ENCODE results near the gene MPP3.
"Not testable (repeated sequence)": the region's sequence is repeated elsewhere in the genome, so short reads cannot be mapped to it uniquely, and the experiment has no call there.

MPP3 gene

DNA sequence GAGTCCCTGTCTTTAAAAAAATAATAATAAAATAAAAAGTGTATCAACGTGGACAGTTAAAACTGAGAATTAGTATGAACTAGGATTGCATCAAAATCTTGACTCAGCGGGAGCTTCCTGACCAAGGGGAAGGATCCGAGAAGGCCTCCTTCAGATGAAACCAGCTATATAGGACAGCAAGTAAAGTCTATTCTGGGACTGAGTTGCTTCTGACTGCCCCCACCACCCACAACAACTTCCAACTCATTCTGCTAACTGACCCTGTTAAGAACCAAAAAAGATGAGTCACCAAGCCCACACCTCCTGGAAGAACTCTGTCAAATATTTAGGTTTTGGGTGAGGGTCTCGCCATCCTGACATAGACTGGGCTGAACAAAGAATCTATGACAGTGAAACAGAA is 24.9 kb downstream of the MPP3 start:
- no peak for DNase-seq (ENCODE audit: low read depth in 3 of 3)

DNA sequence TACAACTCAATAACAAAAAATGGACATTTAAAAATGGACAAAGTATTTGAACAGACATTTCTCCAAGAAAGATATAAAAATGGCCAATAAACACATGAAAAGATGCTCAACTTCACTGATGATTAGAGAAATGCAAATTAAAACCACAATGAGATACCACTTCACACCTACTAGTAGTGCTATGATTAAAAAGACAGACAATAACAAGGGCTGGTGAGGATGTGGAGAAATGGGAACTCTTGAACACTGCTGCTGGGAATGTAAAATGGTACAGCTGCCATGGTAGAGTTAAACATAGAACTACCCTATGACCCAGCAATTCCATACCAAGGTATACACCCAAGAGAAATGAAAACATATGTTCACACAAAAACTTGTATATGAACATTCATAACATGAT is 27.8 kb downstream of the MPP3 start:
- DNase-seq (ENCODE audit: low read depth in 3 of 3): no peak

DNA sequence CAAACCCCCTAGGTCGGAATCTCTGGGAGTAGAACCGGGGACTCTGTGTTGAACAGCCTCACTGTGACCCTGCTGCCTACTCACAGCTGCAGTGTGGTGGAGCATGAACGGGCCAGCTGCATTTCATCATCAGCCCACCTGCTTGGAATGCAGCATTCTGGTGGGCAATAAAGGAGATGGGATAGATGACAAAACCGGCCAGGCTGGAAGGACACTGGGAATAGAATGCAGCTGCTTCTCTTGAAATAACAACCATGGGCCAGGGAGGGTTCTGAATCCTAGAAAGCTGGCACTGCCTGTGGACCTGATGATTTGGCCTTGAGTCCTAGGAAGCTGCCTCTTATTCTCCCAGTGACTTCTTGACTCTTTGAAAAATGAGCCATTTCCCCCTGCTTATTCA is 29.2 kb downstream of the MPP3 start:
- DNase-seq (ENCODE audit: low read depth in 3 of 3): no peak

DNA sequence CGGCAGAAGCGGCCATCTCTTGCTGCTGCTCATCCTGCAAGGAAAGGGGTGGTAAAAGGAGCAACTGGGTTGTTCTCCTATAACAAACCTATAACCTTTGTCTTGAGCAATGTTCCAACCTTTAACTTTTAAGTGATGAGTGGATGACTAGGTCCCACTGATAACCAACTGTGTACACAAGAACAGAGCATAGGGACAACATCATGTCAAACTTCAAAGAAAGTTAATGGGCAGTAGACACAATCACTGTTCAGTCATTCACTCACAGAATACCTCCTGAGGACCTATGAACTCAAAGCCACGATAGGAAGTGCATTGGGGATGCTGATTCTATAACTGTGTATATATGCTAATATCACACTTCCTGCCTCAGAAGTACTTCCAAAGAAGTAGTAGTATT is 31.1 kb downstream of the MPP3 start:
- no peak for DNase-seq (ENCODE audit: low read depth in 3 of 3)

DNA sequence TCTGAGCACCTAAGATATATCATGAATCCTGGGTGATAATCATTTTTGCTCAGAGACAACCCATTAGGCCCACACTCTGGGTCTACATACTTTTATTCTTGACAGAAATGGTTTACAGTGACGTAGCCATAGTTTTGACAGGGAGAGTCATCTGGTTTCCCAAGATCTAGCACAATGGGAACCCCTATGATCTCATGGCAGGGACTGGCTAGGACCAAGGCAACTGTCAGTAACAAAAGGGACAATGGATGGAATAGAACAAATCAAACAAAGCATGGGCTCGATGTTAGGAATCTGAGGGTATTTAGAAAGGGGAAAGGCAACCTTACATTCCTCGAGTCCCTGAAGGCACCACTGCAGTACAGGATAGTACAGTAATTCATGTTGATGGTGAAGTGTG is 32.2 kb downstream of the MPP3 start:
- DNase-seq (ENCODE audit: low read depth in 3 of 3): no peak

DNA sequence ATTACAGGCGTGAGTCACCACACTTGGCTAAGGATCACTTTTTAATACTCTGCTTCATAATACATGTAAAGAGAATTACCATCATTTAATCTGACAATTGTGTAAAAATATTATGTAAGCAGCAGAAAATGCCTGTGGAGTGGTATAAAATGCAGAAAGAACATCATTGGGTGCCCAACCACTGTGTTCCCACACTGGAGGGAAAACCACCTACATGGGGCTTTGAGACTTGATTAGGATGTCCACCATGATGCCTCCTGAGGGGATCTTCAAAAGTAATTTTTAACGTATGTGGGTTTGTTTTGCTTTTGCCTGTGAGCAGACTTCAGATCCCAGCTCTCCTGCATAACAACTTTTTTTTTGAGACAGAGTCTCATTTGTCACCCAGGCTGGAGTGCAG is 33.9 kb downstream of the MPP3 start:
- DNase-seq (ENCODE audit: low read depth in 3 of 3): no peak

DNA sequence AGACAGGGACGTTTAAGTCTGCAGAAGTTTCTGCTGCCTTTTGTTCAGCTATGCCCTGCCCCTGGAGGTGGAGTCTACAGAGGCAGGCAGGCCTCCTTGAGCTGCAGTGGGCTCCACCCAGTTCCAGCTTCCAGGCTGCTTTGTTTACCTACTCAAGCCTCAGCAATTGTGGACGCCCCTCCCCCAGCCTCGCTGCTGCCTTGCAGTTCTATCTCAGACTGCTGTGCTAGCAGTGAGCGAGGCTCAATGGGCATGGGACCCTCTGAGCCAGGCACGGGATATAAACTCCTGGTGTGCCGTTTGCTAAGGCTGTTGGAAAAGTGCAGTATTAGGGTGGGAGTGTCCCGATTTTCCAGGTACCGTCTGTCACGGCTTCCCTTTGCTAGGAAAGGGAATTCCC is 34.9 kb downstream of the MPP3 start:
- DNase-seq (ENCODE audit: low read depth in 3 of 3): not testable (repeated sequence)

DNA sequence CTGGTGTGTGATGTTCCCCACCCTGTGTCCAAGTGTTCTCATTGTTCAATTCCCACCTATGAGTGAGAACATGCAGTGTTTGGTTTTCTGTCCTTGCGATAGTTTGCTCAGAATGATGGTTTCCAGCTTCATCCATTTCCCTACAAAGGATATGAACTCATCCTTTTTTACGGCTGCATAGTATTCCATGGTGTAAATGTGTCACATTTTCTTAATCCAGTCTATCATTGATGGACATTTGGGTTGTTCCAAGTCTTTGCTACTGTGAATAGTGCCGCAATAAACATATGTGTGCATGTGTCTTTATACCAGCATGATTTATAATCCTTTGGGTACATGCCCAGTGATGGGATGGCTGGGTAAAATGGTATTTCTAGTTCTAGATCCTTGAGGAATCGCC is 40.3 kb downstream of the MPP3 start:
- not testable (repeated sequence) for DNase-seq (ENCODE audit: low read depth in 3 of 3)

DNA sequence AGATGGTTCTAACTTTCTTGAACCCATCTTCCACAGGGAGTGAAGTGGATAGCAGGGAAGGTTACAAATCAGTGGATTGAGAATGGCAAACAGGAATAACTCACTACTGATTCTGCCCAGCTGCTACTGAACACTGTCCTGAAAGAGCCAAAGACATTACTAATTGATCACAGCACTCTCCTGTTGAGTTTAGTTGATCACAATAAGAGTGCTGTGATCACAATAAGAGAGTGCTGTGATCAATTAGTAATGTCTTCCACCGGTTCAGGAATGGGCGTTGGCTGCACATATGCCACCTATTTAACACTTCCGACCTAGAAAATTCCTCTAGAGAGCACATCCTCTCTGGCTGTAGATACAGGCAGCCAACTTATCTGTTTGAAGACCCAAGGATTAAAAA is 41.4 kb downstream of the MPP3 start:
- DNase-seq (ENCODE audit: low read depth in 3 of 3): no peak

DNA sequence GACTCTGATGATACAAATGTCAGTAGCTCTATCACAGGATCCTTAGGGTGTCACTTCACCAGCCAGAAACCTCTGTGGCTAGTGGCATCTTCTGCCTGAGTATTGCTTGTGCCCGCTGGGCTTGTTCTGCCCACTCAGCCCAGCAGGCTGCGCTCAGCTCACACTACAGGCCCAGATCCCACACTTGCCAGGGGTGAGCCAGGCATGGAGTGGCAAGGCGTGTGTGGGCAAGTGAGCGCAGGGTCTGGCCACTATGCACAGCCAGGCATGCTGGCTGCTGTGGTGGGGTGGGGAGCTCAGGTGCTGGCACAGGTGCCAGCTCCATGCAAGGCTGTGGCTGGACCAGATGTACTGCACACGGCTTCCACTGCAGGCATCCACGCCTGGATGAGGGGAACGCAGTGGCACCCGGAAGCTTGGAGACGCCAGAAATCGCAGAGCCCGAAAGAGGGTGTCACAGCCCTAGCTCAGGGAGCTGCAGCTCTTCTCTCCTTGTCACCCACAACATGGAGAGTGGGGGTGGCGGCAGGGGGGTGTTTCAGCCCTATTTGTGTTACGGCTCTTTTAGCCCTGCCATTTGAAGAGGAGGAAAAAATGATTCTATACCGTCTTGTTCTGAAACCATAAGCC is 42.5 kb downstream of the MPP3 start:
- no peak for DNase-seq (ENCODE audit: low read depth in 3 of 3)

DNA sequence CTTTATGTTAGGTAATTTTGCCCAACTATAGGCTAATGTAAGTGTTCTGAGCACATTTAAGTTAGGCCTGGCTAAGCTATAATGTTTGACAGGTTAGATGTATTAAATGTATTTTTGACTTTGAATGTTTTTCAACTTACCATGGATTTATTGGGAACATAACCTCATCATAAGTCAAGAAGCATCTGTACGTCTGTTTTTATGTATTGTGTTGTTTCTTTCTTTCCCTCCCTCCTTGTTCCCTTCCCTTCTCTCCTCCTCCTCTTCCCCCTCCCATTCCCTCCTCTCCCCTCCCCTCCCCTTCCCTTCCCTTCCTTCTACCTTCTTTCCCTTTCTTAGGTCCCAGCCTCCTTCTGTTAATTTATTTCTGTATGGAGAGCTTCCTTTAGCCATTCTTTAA is 43.5 kb downstream of the MPP3 start:
- DNase-seq (ENCODE audit: low read depth in 3 of 3): no peak

DNA sequence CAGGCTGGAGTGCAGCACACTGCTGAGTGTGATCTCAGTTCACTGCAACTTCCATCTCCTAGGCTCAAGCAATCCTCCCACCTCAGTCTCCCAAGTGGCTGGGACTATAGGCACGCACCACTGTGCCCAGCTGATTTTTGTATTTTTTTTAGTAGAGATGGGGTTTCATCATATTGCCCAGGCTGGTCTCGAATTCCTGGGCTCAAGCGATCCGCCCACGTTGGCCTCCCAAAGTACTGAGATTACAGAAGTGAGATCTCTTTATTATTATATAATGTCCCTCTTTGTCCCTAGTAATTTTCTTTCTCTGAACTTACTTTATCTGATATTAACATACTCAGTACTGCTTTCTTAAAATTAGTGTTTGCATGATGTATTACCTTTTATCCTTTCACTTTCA is 44.4 kb downstream of the MPP3 start:
- DNase-seq (ENCODE audit: low read depth in 3 of 3): no peak

DNA sequence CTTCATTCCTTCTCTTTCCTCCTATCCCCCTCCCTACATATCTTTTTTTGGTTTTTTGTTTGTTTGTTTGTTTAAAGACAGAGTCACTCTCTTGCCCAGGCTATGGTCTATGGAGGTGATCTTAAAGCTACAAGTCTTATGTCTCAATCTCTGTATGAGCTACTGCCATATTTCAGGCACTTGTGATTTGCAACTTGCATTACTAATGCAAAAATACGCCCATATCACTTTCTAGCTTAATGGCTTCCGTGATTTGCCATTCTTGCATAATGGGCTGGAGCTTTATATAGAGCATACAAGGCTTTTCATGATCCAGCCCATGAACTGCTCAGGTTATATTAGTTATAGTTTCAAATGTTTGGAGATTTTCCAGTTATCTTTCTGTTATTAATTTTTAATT is 45.2 kb downstream of the MPP3 start:
- no peak for DNase-seq (ENCODE audit: low read depth in 3 of 3)

DNA sequence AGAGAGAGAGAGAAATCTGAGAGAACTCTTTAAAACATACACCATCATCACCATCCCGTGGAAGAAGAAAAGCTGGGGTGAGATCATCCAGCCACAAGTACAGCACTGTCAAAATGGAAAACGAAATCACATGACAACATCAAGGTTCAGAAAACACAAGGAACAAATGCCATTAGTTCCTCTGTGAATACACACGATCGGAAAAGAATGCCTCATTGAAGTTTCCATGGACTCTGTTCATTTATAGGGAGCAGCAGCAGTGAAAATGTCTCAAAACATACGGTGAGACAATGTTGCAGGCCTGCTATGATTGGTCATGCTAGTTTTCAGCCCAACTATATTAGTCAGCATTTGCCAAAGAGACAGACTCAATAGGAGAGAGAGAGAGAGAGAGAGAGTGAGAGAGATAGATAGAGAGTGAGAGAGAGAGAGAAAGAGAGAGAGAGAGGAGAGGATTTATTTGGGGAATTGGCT is 48.3 kb downstream of the MPP3 start:
- DNase-seq (ENCODE audit: low read depth in 3 of 3): no peak

DNA sequence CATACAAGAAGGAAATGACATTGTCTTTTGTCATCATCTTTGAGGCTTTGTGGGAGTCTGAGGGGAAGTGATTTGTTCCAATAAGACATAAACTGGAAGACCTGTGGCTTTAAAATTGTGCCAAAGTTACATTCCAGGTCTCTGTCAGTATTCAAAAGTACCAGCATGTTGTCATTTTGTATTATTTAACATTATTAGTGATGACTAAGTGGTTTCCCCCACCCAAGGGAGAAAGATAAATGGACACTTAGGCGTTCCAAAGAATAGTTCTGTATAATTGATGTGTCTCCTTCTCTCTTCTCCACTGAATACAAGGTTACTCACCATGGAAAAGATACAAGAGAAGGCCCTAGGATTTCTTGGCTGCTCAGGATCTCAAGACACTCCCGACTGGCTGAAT is 48.9 kb downstream of the MPP3 start:
- DNase-seq (ENCODE audit: low read depth in 3 of 3): no peak

DNA sequence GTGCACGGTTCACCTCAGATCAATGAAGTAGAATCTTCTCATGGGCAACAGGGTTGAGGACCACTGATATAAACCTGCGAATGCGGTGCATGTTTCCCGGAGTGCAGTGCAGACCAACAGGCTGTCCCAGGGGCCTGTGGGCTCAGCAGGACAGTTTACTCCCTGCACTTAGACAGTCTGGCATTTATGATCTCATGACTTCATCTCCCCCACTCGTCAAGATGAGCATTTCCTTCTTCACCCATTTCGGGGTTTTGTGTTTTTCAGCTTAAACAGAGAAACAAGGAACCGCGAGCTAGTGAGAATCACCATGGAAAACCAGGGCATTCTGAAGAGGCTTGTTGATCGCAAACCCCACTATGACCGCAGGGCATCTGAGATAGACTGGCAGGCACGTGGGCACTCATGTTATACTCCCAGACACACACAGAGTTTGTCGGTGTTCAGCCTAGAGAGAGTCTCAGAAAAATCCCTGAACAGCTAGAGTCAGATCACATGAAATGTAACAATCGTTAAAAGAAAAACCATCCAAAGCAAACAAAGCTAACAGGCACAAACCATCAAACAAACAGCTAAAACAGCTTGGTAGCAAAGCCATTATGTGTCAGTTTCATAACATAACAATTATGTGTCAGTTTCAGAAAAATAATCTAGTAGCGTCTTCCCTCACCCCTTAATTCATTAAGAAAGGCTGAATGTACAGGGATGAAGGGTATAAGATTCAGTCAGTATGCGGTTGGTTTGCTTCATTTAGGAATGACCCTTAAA is 49.8 kb downstream of the MPP3 start:
- DNase-seq (ENCODE audit: low read depth in 3 of 3): no peak

DNA sequence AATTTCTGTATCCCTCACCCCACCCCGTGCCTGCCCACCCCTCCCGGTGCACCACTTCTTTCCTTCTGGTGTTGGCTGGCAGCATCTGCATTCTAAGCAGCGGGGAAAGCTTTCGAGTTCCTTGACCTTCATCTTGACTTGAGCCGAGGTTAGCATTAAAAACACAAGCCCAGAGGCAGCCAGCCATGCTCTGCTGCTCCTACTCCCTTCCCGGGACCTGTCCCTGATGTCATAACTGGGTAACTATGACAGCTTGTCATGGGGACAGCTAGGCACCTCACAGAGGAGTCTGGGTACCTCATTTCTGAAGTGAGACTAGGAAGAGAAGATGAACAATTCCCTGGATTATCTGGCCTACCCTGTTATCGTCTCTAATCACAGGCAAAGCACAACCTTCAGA is 52.8 kb downstream of the MPP3 start, which contains the start of gene CFAP97D1:
TSS of gene CFAP97D1 (plus strand) at position 301 of the 400 bp plus-strand sequence. CDS start at position 329, 28 bp downstream.
- no peak for DNase-seq (ENCODE audit: low read depth in 3 of 3)

DNA sequence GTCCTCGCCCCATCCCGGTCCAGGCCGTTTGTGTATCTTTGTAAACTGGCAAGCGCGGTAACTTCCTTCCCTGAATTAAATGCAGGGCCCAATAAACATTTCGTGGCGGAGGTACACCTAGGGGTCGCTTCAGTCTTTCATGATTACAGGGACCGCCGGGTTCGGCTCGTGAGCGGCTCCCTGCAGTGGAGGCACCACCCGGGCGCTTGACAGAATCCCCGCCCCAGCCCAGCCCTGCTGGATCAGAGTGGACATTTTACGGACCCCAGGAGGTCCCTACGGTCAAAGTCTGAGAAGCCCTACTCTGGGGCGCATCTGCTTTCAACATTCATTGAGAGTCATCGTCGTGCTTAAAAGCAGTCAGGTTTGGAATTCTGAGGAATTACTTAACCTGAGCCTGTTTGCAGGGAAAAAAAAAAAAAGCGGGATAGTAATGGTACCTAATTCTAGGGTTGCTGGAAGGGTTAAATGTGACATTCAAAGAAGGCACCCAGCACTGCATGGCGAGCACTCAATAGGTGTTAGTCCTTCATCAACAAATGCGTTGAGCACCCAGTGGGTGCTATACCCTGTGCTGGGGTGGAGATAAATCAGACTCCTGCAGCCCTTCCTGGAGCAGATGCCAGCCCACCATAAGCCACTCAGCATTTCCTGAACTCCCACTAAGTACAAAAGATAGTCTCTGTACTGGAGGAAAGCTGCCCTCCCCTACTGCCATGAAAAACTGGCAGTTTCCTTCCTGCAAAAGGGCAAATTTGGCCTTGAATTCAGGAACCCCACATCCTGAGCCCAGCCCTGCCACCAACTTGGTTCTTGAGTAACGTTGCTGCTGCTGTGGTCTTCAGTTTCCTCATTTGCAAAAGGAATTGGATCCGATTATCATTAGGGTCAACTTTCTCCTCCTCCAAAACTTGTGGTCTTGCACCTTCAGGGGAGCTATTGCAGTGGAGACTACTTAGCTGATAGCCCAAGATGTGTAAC is 53.5 kb downstream of the MPP3 start:
- DNase-seq (ENCODE audit: low read depth in 3 of 3): no peak

DNA sequence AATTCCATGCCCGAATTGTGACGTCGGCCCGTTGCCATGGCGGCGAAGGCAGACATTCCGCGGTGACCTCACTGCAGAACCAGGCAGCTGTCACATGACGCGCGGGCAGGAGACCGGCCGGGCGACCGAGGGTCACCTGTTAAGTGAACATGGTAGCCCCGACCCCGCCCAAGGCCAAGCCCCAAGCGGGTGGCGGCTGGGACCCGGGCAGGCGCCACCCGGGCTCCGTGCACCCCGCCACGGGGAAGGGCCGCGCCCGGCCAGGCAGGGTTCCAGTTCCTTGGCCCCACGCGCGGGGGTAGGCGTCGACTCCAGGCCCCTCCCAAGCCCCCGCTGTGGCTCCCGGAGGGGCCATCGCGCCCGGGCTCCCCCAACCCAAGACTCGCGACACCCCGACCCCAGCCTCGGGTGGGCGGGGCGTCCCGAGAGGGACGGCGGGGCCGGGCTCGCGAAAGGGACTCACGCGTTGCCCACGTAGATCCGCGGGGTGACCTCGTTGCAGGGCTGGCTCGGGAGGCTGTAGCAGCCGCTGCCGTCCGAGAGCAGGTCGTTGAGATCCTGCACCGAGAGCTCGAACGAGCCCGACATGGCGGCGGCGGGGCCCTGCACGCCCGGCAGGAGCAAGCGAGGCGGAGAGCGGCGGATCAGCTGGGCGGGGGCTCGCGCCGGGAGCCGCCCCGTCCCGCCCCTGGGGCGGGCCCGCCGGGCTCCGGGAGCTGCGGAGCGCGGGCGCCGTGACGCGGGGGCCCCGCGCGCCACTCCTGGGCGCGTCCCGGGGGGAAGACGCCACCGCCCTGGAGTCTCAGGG is 54.4 kb downstream of the MPP3 start, which contains the start of gene DUSP3:
TSS of gene DUSP3 (minus strand) at position 641 of the 808 bp plus-strand sequence. CDS start at position 588, 53 bp downstream.
- DNase-seq (ENCODE audit: low read depth in 3 of 3): peak; percentile 47 to 63 (median 50)

DNA sequence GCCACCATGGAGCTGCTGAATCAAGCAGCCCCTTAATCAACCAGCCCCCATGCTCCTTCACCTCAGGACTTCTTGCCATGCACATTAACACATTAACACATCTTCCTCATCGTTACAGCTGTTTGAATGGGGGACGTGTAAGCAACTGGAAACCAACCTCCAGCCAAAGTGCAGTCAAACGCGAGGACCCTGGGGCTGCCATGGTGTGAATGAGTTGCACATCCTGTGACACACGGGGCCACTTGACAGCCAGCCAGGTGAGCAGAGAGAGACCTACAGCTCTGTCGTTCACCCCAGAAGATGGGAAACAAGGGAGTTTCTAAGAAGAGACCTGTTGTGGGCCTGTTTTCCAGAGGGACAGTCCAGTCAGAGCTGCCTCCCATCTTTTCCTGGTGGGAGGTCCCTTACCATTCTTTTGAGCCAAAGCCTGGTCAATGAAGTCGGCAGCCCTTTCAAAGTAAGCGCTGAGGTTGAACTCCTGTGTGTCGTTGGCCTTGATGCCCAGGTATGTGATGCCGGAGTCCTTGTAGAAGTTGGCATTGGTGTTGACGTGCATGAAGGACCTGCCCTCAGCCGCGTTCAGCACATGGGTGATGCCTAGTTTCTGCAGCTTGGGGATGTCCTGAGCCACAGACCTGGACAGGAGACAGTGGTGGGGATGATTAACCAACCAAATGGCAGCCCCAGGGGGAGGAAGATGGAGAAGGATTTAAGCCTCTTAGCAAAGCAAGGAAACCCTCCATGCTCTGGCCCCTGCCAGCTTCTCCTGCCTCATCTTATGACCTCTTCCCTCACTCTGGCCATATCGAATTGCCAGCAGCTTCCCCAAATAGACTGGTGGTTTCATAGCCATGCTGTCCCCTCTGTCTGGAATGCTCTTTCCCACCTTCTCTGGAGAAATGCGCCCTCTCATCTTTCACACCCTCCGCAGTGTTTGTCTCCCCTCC is 58.4 kb downstream of the MPP3 start:
- no peak for DNase-seq (ENCODE audit: low read depth in 3 of 3)
